GM10847 (cell line): ENCODE data around the gene MCUB.
A peak's percentile ranks its signal among the peaks of the same experiment; 100 is the strongest.

Source experiments
- POLR2A ChIP-seq: IDR thresholded peaks from 2 replicates; pipeline ENCODE4 v1.6.1; 2011; ENCODE audit not compliant: insufficient read length; ENCODE audit errors: extremely low read depth

The MCUB gene

GRCh38 chr4:109723110-109723509 lies 163.1 kb downstream of the MCUB start:
- TF ChIP-seq POLR2A: no peak

DNA sequence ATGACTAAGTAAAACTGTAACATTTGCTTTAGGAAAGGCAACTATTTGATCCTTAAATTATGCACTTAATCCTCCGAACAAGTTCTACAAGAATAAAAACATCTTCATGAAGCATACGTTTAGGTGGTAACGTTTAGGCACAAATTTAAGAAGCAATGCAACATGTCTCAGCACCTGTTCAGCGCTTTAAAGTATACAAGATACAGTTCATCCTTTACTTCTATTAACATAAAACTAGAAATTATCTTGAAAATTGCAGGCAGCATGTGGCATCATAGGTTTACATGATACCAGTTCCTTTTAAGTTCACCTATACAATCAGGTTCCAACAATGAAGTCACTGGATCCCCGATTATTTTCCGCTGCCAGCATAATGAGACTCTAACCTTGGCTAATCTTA lies 168.3 kb downstream of the MCUB start:
- no peak for TF ChIP-seq POLR2A

DNA sequence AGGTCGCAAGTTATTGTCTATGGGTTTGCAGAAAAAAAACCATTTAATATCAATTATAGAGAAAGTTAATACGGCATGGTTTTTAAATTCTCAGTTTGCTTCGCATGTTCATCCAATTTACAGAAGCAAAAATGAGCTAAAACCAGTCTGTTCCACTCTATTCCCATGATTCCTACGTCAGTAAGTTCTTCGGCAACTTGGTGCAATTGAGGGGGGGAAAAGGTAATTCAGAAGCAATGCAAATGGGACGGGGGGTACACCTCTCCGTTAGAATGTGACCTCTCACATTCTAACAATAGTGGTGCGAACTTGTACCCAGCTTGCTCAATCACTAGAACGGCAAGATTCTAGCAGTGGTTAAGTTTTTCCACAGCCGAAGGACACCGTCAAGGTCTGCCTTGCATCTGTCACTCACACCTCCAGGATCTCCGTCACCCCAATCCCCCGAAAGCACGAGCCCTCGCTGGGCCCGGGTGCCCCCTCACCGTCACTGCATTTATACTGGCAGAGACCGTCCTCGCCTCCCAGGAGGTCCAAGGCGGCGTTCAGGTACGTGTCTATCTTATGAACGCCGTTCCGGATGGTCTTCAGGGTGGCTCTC lies 169.2 kb downstream of the MCUB start:
- TF ChIP-seq POLR2A: no peak

DNA sequence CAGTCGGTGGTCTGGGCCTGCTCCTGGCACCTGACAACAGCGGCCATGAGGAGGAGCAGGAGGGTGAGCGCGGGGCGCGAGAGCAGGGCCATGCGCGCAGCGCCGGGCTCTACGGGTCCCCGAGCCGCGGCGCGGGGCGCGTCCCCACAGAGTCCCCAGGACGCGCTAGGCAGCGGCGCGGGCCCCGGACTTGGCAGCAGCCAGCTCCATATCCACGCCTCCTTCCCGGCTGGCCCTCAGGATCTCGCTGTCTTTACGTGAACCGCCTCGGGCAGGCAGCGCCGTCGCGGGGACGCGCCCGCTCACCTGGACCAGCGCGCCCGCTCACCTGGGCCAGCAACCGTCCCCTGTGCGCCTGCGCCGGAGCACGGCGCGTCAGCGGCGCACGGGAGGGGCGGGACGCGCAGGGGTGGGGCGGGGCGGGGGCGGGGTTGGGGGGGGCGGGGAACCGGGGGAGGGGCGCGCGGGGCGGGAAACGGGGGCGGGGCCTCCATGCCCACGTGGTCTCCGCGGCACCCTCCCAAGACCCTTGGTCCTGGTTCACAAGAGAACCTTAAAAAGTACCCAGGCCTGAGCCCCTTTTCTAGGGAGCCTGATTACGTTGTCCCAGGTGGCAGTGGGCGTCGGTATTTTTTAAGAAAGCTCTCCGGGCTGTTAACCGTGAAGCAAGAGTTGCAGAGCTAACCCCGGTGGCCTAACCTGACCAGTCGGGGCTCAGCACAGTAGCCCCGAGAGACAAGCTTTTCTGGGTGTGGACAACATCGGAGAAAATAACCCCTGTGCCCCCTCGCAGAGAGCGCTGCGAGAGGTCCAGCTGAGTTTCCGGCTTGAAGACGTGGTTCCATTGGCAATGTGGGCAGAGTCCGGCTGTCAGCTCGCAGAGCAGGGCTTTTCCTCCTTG lies 169.9 kb downstream of the MCUB start, which contains the start of gene PLA2G12A:
TSS of gene PLA2G12A (minus strand) at position 353 of the 901 bp plus-strand sequence. CDS start at position 92, 261 bp downstream.
- TF ChIP-seq POLR2A: peak; percentile 42

GRCh38 chr4:109730619-109731545 lies 170.8 kb downstream of the MCUB start:
- TF ChIP-seq POLR2A: no peak

GRCh38 chr4:109733728-109734127 lies 173.7 kb downstream of the MCUB start:
- TF ChIP-seq POLR2A: no peak

DNA sequence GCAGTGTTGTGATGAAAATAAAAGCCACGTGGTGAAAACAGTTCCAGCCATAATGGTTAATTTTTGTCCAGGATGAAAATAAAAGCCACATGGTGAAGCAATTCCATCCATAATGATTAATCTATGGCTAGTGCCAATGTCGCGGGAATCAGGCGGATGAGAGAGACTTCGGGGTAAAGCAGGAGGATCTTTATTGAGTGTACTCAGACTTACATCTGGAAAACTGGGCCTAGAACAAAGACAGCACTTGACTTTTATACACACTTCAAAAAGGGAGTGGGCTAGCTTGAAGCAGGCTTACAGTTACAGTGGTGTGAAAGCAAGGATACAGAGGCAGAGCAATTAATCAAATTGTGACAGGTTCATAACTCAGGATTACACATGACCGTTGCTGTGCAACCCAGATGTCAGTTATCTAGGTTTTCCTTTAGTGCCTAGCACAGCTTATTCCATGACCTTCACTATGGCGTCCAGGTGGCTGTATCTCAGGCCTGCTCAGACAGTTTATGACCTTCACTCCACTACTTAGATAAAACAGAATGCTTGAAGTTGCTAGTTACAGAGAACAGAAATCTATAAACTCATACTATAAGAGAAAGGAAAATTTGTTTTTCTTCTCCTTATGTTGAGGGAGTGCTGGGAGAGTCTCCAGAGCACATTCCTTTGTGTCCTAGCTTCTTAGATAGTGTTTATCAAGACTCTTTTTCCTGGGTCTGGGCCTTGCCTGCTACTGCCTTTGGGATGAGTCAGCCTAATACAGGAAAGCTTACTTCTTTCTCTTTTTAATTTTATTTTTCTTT lies 175.7 kb downstream of the MCUB start:
- TF ChIP-seq POLR2A: no peak
